HEK293 (cell line): ENCODE measurements around the gene CHD5.
A peak's percentile ranks its signal among the peaks of the same experiment; 100 is the strongest.

Experiments used
- CTCF ChIA-PET: fragments of 350-600 bp; formaldehyde crosslinking; extraction: SDS; loops from one replicate; lab custom pipeline; 2021; ENCODE audit warnings: antibody characterized with exemption; lab: Yijun Ruan, JAX
- POLR2A ChIA-PET: fragments of 300-600 bp; formaldehyde crosslinking; extraction: SDS; loops from one replicate; lab custom pipeline; 2020; ENCODE audit warnings: antibody characterized with exemption, inconsistent platforms; lab: Yijun Ruan, JAX
- H3K27ac ChIP-seq: fragments of 200-500 bp; sonication (Bioruptor generic); 2 replicates; pipeline ENCODE4 v1.5.1; 2014; ENCODE audit warnings: low read depth, low read length, control low read depth, inconsistent platforms; ENCODE audit errors: extremely low read depth
- H3K36me3 ChIP-seq, 2 experiments: fragments of 200-500 bp in 1 of 2; sonication (Bioruptor generic) in 1 of 2; 1 replicate in 1 of 2; 2 replicates in 1 of 2; pipeline ENCODE4 v1.5.1; 2014 to 2017; ENCODE audit warnings: inconsistent platforms in 2 of 2, low read length in 2 of 2; ENCODE audit not compliant: control insufficient read depth in 2 of 2, insufficient read depth in 1 of 2
- H3K4me1 ChIP-seq: fragments of 200-500 bp; sonication (Bioruptor generic); 2 replicates; pipeline ENCODE4 v1.5.1; 2014; ENCODE audit warnings: mild to moderate bottlenecking, low read length, inconsistent platforms; ENCODE audit not compliant: control insufficient read depth, insufficient read depth
- H3K4me3 ChIP-seq: 2 replicates; pipeline ENCODE4 v1.5.1; 2011; ENCODE audit warnings: low read depth, mild to moderate bottlenecking, control low read depth, low read length, moderate library complexity
- H3K9me3 ChIP-seq: fragments of 200-500 bp; sonication (Bioruptor generic); 2 replicates; pipeline ENCODE4 v1.5.1; 2014; ENCODE audit warnings: low read depth, low read length, inconsistent platforms; ENCODE audit not compliant: control insufficient read depth, insufficient read depth
- ATF2 ChIP-seq: fragments of 450-650 bp; formaldehyde crosslinking; IDR thresholded peaks from 2 replicates; pipeline ENCODE4 v1.5.1; 2016; ENCODE audit warnings: missing biosample characterization, missing genetic modification characterization, low read depth
- CTCF ChIP-seq: fragments of 450-650 bp; formaldehyde crosslinking; IDR thresholded peaks from 2 replicates; pipeline ENCODE4 v1.5.1; 2016; ENCODE audit warnings: missing biosample characterization, missing genetic modification characterization
- GLIS2 ChIP-seq: fragments of 450-650 bp; formaldehyde crosslinking; IDR thresholded peaks from 2 replicates; pipeline ENCODE4 v1.5.1; 2016; ENCODE audit warnings: missing biosample characterization, missing genetic modification characterization
- KLF17 ChIP-seq: fragments of 450-650 bp; formaldehyde crosslinking; IDR thresholded peaks from 2 replicates; pipeline ENCODE4 v1.5.1; 2016; ENCODE audit warnings: missing biosample characterization, missing genetic modification characterization
- PATZ1 ChIP-seq: fragments of 450-650 bp; formaldehyde crosslinking; IDR thresholded peaks from 2 replicates; pipeline ENCODE4 v1.5.1; 2016; ENCODE audit warnings: missing biosample characterization, missing genetic modification characterization
- PBX3 ChIP-seq: sonication (generic); formaldehyde crosslinking; IDR thresholded peaks from 2 replicates; pipeline ENCODE4 v1.8.1; 2022; ENCODE audit warnings: mild to moderate bottlenecking, moderate library complexity, missing genetic modification reagents
- PRDM6 ChIP-seq: fragments of 450-650 bp; formaldehyde crosslinking; IDR thresholded peaks from 2 replicates; pipeline ENCODE4 v1.5.1; 2017; ENCODE audit warnings: missing biosample characterization, missing genetic modification characterization
- REST ChIP-seq: fragments of 450-650 bp; formaldehyde crosslinking; IDR thresholded peaks from 2 replicates; pipeline ENCODE4 v1.5.1; 2016; ENCODE audit warnings: missing biosample characterization, missing genetic modification characterization
- SCRT2 ChIP-seq: fragments of 450-650 bp; formaldehyde crosslinking; IDR thresholded peaks from 2 replicates; pipeline ENCODE4 v1.5.1; 2016; ENCODE audit warnings: missing biosample characterization, missing genetic modification characterization
- SETDB1 ChIP-seq: IDR thresholded peaks from one replicate; pipeline ENCODE4 v1.6.1; 2017; ENCODE audit warnings: mild to moderate bottlenecking, low read length, moderate library complexity, mixed read lengths; ENCODE audit not compliant: insufficient read length
- ZNF202 ChIP-seq: fragments of 450-650 bp; formaldehyde crosslinking; IDR thresholded peaks from 2 replicates; pipeline ENCODE4 v1.5.1; 2016; ENCODE audit warnings: missing biosample characterization, missing genetic modification characterization, borderline replicate concordance
- ZNF239 ChIP-seq: fragments of 450-650 bp; formaldehyde crosslinking; IDR thresholded peaks from 2 replicates; pipeline ENCODE4 v1.5.1; 2016; ENCODE audit warnings: missing biosample characterization, missing genetic modification characterization
- ZNF366 ChIP-seq: fragments of 450-650 bp; formaldehyde crosslinking; conservative IDR thresholded peaks from 2 replicates; pipeline ENCODE4 v1.5.1; 2016; ENCODE audit warnings: missing biosample characterization, missing genetic modification characterization
- ZNF394 ChIP-seq: fragments of 450-650 bp; formaldehyde crosslinking; IDR thresholded peaks from 2 replicates; pipeline ENCODE4 v1.5.1; 2016; ENCODE audit warnings: missing biosample characterization, missing genetic modification characterization, mild to moderate bottlenecking, moderate library complexity, borderline replicate concordance
- ZNF423 ChIP-seq: fragments of 450-650 bp; formaldehyde crosslinking; IDR thresholded peaks from 2 replicates; pipeline ENCODE4 v1.5.1; 2016; ENCODE audit warnings: missing biosample characterization, missing genetic modification characterization
- ZNF555 ChIP-seq: fragments of 450-650 bp; formaldehyde crosslinking; conservative IDR thresholded peaks from 2 replicates; pipeline ENCODE4 v1.5.1; 2017; ENCODE audit warnings: missing biosample characterization, mild to moderate bottlenecking, missing genetic modification characterization, inconsistent platforms
- ZNF561 ChIP-seq: fragments of 450-650 bp; IDR thresholded peaks from 2 replicates; pipeline ENCODE4 v1.5.1; 2018; ENCODE audit warnings: missing biosample characterization, missing genetic modification characterization, borderline replicate concordance
- ZNF645 ChIP-seq: fragments of 450-650 bp; formaldehyde crosslinking; IDR thresholded peaks from 2 replicates; pipeline ENCODE4; 2016; ENCODE audit warnings: missing biosample characterization, missing genetic modification characterization
- ZNF654 ChIP-seq: fragments of 450-650 bp; formaldehyde crosslinking; IDR thresholded peaks from 2 replicates; pipeline ENCODE4 v1.5.1; 2016; ENCODE audit warnings: low read depth, missing biosample characterization, missing genetic modification characterization

The CHD5 gene

GRCh38 chr1:6185635-6186382 is 5.7 kb upstream of the CHD5 start (continued):
- TF ChIP-seq ZNF394 (tag by site-specific recombination) (no peak), SETDB1 (no peak), PATZ1 (tag by site-specific recombination) (peak; percentile 64; the same call in 1 of the 2 replicates), ZNF645 (no peak), REST (tag by site-specific recombination) (no peak), PBX3 (CRISPR knock-in tag) (no peak), CTCF (tag by site-specific recombination) (peak; percentile 13; the same call in 1 of the 2 replicates), ZNF366 (no peak), GLIS2 (tag by site-specific recombination) (peak; percentile 24; the same call in 1 of the 2 replicates), ZNF423 (no peak), ZNF555 (no peak), ZNF654 (tag by site-specific recombination) (peak; percentile 49), KLF17 (tag by site-specific recombination) (no peak)

- no peak overlapping the region for H3K4me3 ChIP-seq
- CTCF ChIA-PET = interaction anchor here (0.6 to 3.0 kb wide), 17 partner anchors 9 to 144 kb away, joined by 3 to 18 read pairs (median 4); partner anchors contain the start of genes RNF207 and RPL22
- peaks cover 19 to 58% of the 10 kb centered on the region in 2 experiments; a peak in 2 of 3 replicates for H3K36me3 ChIP-seq
- H3K4me1 ChIP-seq = no peaks in the 10 kb centered on the region
- no peak overlapping the region for H3K27ac ChIP-seq
- TF ChIP-seq ATF2 (tag by site-specific recombination) (no peak), ZNF239 (tag by site-specific recombination) (no peak), PRDM6 (tag by site-specific recombination) (no peak), ZNF202 (tag by site-specific recombination) (no peak), SCRT2 (tag by site-specific recombination) (peak; percentile 45; the same call in 1 of the 2 replicates), ZNF561 (no peak)
- TF ChIP-seq, all 188 proteins: peak for 1
- POLR2A ChIA-PET = interaction anchor here (0.6 to 0.9 kb wide), 2 partner anchors 10 to 238 kb away, joined by 4 read pairs; no protein-coding TSS in a partner anchor
- no peaks in the 10 kb centered on the region for H3K9me3 ChIP-seq
These were observed 5.0 kb upstream of the CHD5 start for GRCh38 chr1:6185151-6185550.
